Caco-2 (cell line): ENCODE results near the gene PSORS1C1. TPM values are rescaled to one million over a fixed set of nuclear protein-coding genes. Genes with fewer than 3 reads are reported as not detected.

Experiments used
- BruUV-seq: library from RNA; stranded (reverse); fragments of 400-500 nt; replicated peaks from 2 replicates; lab custom pipeline; 2021; lab: Mats Ljungman, UMichigan
- CTCF ChIA-PET: fragments of 300-600 bp; sonication (Branson Sonifier 250); formaldehyde crosslinking; loops from one replicate; lab custom pipeline; 2022; ENCODE audit warnings: antibody characterized with exemption; lab: Charles Lee
- POLR2A ChIA-PET: fragments of 300-600 bp; sonication (Branson Sonifier 250); formaldehyde crosslinking; loops from one replicate; lab custom pipeline; 2022; ENCODE audit warnings: antibody characterized with exemption; lab: Charles Lee
- DNase-seq, 2 experiments: peaks; one replicate each; pipeline versions ENCODE4 v3.0.0 to v3.0.0-alpha.2; 2020 to 2022
- H3K27me3 ChIP-seq: replicated peaks from 2 replicates; pipeline ENCODE4 v1.6.0; 2011; ENCODE audit warnings: low read length; ENCODE audit not compliant: control insufficient read depth, insufficient read depth
- H3K36me3 ChIP-seq: 2 replicates; pipeline ENCODE4 v1.5.1; 2011; ENCODE audit warnings: low read length; ENCODE audit not compliant: control insufficient read depth, insufficient read depth
- H3K4me1 ChIP-seq: fragments of 250-450 bp; sonication (Bioruptor Pico); 2 replicates; pipeline ENCODE4 v1.5.1; 2020; ENCODE audit warnings: mild to moderate bottlenecking
- H3K4me3 ChIP-seq: 2 replicates; pipeline ENCODE4 v1.5.1; 2011; ENCODE audit warnings: low read depth, mild to moderate bottlenecking, control low read depth, low read length
- H3K9me3 ChIP-seq: fragments of 250-450 bp; sonication (Bioruptor Pico); 2 replicates; pipeline ENCODE4 v1.5.1; 2020; ENCODE audit warnings: mild to moderate bottlenecking, moderate library complexity
- H3K27ac Mint-ChIP-seq: one replicate; pipeline ENCODE4 v1.8.0; 2022; ENCODE audit warnings: mixed read lengths; ENCODE audit not compliant: unreplicated experiment
- H3K27me3 Mint-ChIP-seq: one replicate; pipeline ENCODE4 v1.8.0; 2022; ENCODE audit warnings: mixed read lengths; ENCODE audit not compliant: insufficient read depth, unreplicated experiment
- H3K36me3 Mint-ChIP-seq: one replicate; pipeline ENCODE4 v1.8.0; 2022; ENCODE audit warnings: mild to moderate bottlenecking, mixed read lengths; ENCODE audit not compliant: insufficient read depth, unreplicated experiment
- H3K4me1 Mint-ChIP-seq: one replicate; pipeline ENCODE4 v1.8.0; 2022; ENCODE audit warnings: low read depth, mixed read lengths; ENCODE audit not compliant: unreplicated experiment
- H3K4me3 Mint-ChIP-seq: one replicate; pipeline ENCODE4 v1.8.0; 2022; ENCODE audit warnings: mild to moderate bottlenecking, moderate library complexity, mixed read lengths; ENCODE audit not compliant: unreplicated experiment
- H3K9me3 Mint-ChIP-seq: one replicate; pipeline ENCODE4 v1.8.0; 2022; ENCODE audit warnings: mixed read lengths; ENCODE audit not compliant: unreplicated experiment
- intact Hi-C: fragments of 100-400 bp; cut with micrococcal nuclease; formaldehyde crosslinking; loops from one replicate; pipeline ENCODE4 v1.10.0; 2022; ENCODE audit not compliant: unreplicated experiment
- total RNA-seq: library from RNA; stranded (reverse); gene quantifications from 2 replicates; pipeline ENCODE4 v1.2.3, GENCODE V29; 2022
- TF ChIP-seq, protein P1 (sequence below), 2 experiments: fragments of 200-600 bp in 1 of 2; IDR thresholded peaks; 1 replicate in 1 of 2; 2 replicates in 1 of 2; pipeline versions ENCODE4 v1.5.1 to v1.8.0; 2011 to 2022; ENCODE audit warnings: antibody characterized with exemption in 1 of 2, control low read depth in 1 of 2, inconsistent platforms in 1 of 2, low read depth in 1 of 2, low read length in 1 of 2, mild to moderate bottlenecking in 1 of 2, moderate library complexity in 1 of 2; ENCODE audit not compliant: insufficient read depth in 1 of 2, severe bottlenecking in 1 of 2, unreplicated experiment in 1 of 2

PSORS1C1 gene
- total RNA-seq, 1 experiment from 2014 or later, result 0.75 TPM

DNA sequence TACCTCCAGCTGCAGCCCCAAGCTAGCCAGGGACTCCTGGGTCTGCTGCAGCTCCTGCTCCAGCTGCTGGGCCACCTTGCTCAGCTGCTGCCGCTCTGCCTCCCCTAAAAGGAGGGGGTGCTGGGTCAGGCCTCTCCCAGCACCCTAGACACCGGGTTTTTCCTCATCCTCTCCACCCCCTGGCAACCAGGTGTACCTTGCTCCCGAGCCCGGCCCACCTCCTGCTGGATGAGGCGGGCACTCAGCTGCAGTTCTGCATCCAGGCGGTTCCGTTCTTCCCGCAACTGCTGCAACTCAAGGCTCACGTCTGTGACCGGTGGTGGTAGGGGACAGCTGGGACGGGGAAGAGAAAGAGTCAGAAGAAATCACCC, 30.4 kb downstream of the PSORS1C1 start:
- Mint-ChIP-seq H3K27me3 (no peaks in the 10 kb centered on the region), H3K9me3 (no peaks in the 10 kb centered on the region), H3K36me3 (peaks cover 12% of the 10 kb centered on the region), H3K4me3 (no peak overlapping the region), H3K4me1 (peaks cover 1% of the 10 kb centered on the region), H3K27ac (peak overlapping the region; percentile 60)
- Histone ChIP-seq H3K36me3 (no peaks in the 10 kb centered on the region), H3K9me3 (no peaks in the 10 kb centered on the region), H3K4me1 (no peaks in the 10 kb centered on the region), H3K4me3 (no peak overlapping the region), H3K27me3 (no peaks in the 10 kb centered on the region)
- no TSS peak for BruUV-seq
- DNase-seq, result no peak
- CTCF ChIA-PET, result no interaction called here
- intact Hi-C loops, result no loop called here
- POLR2A ChIA-PET, result no interaction called here
- TF ChIP-seq, protein P1, sequence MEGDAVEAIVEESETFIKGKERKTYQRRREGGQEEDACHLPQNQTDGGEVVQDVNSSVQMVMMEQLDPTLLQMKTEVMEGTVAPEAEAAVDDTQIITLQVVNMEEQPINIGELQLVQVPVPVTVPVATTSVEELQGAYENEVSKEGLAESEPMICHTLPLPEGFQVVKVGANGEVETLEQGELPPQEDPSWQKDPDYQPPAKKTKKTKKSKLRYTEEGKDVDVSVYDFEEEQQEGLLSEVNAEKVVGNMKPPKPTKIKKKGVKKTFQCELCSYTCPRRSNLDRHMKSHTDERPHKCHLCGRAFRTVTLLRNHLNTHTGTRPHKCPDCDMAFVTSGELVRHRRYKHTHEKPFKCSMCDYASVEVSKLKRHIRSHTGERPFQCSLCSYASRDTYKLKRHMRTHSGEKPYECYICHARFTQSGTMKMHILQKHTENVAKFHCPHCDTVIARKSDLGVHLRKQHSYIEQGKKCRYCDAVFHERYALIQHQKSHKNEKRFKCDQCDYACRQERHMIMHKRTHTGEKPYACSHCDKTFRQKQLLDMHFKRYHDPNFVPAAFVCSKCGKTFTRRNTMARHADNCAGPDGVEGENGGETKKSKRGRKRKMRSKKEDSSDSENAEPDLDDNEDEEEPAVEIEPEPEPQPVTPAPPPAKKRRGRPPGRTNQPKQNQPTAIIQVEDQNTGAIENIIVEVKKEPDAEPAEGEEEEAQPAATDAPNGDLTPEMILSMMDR (IDR thresholded peaks at IDR 0.05; ENCODE audit: insufficient read depth in 1 of 2, low read depth in 1 of 2, low read length in 1 of 2, severe bottlenecking in 1 of 2, unreplicated experiment in 1 of 2), result no peak

DNA sequence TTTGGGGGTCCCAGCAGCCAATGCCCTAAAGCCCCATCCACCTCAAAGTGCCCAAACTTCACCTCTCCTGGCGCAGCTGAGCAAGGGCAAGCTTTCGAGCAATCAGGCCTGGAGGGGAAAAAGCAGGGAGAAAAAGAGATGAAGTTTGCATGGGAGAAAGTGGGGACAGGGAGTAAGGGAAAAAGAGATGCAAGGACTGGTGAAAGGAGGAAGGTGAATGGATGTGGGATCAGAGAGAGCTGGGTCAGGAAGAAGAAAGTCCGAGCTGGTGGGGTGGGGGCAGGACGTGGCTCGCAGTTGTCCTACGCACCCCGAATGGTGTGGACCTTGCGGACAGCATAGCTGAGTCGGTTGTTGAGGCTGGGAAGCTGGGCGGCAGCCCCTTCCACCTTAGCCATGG, 30.8 kb downstream of the PSORS1C1 start:
- no peaks in the 10 kb centered on the region for H3K27me3 ChIP-seq
- H3K9me3 ChIP-seq, result no peaks in the 10 kb centered on the region
- H3K4me3 Mint-ChIP-seq, result no peak overlapping the region
- H3K36me3 ChIP-seq, result no peaks in the 10 kb centered on the region
- H3K9me3 Mint-ChIP-seq, result no peaks in the 10 kb centered on the region
- BruUV-seq, result no TSS peak
- H3K4me1 Mint-ChIP-seq, result no peaks in the 10 kb centered on the region
- peaks cover 14% of the 10 kb centered on the region for H3K36me3 Mint-ChIP-seq
- intact Hi-C loops, result no loop called here
- H3K4me1 ChIP-seq, result no peaks in the 10 kb centered on the region
- no peak overlapping the region for H3K4me3 ChIP-seq
- H3K27ac Mint-ChIP-seq, result no peak overlapping the region
- ChIA-PET CTCF (no interaction called here), POLR2A (no interaction called here)
- TF ChIP-seq, protein P1 (IDR thresholded peaks at IDR 0.05; ENCODE audit: insufficient read depth in 1 of 2, low read depth in 1 of 2, low read length in 1 of 2, severe bottlenecking in 1 of 2, unreplicated experiment in 1 of 2), result no peak
- DNase-seq, result no peak
- no peaks in the 10 kb centered on the region for H3K27me3 Mint-ChIP-seq

DNA sequence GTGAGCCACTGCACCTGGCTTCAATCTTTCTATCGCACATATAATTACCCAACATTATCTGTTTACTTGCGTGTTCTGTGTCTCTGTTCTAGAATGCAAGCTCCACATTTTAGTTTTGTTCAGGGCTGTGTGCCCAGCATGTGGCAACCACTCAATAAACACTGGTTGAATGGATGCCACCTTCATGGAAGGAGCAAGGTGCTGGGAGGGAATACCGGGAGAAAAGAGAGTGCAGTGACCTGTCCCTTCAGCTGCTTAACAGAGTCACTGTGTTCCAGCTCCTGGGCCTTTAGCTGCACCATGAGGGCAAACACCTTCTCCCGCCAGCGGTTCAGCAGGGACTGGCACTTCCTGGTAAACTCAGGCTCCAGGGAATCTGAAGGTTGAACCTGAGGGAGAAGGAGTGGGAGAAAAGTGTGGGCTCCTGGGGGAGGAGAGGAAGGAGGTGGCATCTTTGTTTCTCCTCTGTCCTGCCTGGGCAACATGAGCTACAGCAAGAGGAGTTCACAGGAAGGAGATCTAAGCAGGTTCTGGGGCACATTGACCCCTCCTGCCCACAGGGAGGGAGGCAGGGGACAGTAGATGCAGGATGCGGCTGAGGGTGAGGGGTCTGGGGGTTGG, 35.3 kb downstream of the PSORS1C1 start:
- Mint-ChIP-seq H3K27me3 (no peaks in the 10 kb centered on the region), H3K4me1 (no peaks in the 10 kb centered on the region), H3K36me3 (peaks cover 9% of the 10 kb centered on the region), H3K4me3 (no peak overlapping the region), H3K27ac (no peak overlapping the region), H3K9me3 (no peaks in the 10 kb centered on the region)
- H3K36me3 ChIP-seq, result no peaks in the 10 kb centered on the region
- no peaks in the 10 kb centered on the region for H3K9me3 ChIP-seq
- CTCF ChIA-PET, result no interaction called here
- H3K4me3 ChIP-seq, result no peak overlapping the region
- no peaks in the 10 kb centered on the region for H3K27me3 ChIP-seq
- POLR2A ChIA-PET, result interaction anchor here (0.7 kb wide), 1 partner anchor 9 kb away, joined by 3 read pairs; the partner anchor contains the start of gene TCF19
- no peaks in the 10 kb centered on the region for H3K4me1 ChIP-seq
- BruUV-seq, result no TSS peak
- no peak for DNase-seq
- TF ChIP-seq, protein P1 (IDR thresholded peaks at IDR 0.05; ENCODE audit: insufficient read depth in 1 of 2, low read depth in 1 of 2, low read length in 1 of 2, severe bottlenecking in 1 of 2, unreplicated experiment in 1 of 2), result no peak
- intact Hi-C loops, result no loop called here
